K562 (cell line): ENCODE measurements around the gene WBP1. TPM values are rescaled to one million over a fixed set of nuclear protein-coding genes. Genes with fewer than 3 reads are reported as not detected.

ENCODE experiments used
- ATF2 ChIP-seq: sonication (generic); formaldehyde crosslinking; IDR thresholded peaks from 2 replicates; pipeline ENCODE4 v1.8.1; 2022; ENCODE audit warnings: missing genetic modification reagents
- BCL6 ChIP-seq: fragments of 250-450 bp; sonication (Bioruptor Pico); IDR thresholded peaks from 2 replicates; pipeline ENCODE4 v1.4.0; 2020
- COPS2 ChIP-seq: fragments of 450-650 bp; conservative IDR thresholded peaks from 2 replicates; pipeline ENCODE4 v1.6.1; 2016; ENCODE audit warnings: mild to moderate bottlenecking, moderate library complexity
- L3MBTL2 ChIP-seq: fragments of 450-650 bp; IDR thresholded peaks from 2 replicates; pipeline ENCODE4 v1.6.1; 2016; ENCODE audit warnings: mild to moderate bottlenecking, moderate library complexity
- MED1 ChIP-seq: sonication (generic); formaldehyde crosslinking; IDR thresholded peaks from 2 replicates; pipeline ENCODE4 v1.8.1; 2023; ENCODE audit warnings: missing genetic modification reagents, borderline replicate concordance
- NFE2 ChIP-seq: IDR thresholded peaks from 2 replicates; pipeline ENCODE4 v1.6.1; 2014; ENCODE audit warnings: antibody characterized with exemption, low read depth
- NR2F6 ChIP-seq: fragments of 450-650 bp; formaldehyde crosslinking; IDR thresholded peaks from 2 replicates; pipeline ENCODE4 v1.4.0; 2020; ENCODE audit warnings: mild to moderate bottlenecking
- POLR2H ChIP-seq: IDR thresholded peaks from 2 replicates; pipeline ENCODE4 v1.6.1; 2016; ENCODE audit warnings: missing genetic modification characterization, low read depth, mild to moderate bottlenecking, control low read depth, missing compliant biosample characterization, moderate library complexity
- RBM17 ChIP-seq: fragments of 200-400 bp; formaldehyde crosslinking; IDR thresholded peaks from 2 replicates; pipeline ENCODE4 v1.6.1; 2017; ENCODE audit warnings: low read depth, mild to moderate bottlenecking, low read length, borderline replicate concordance
- SLC30A9 ChIP-seq: fragments of 250-450 bp; sonication (Bioruptor Pico); IDR thresholded peaks from 2 replicates; pipeline ENCODE4 v1.8.0; 2022; ENCODE audit warnings: mild to moderate bottlenecking, moderate library complexity
- STAT5A ChIP-seq: IDR thresholded peaks from 2 replicates; pipeline ENCODE4 v1.6.1; 2012; ENCODE audit warnings: low read length, inconsistent platforms, borderline replicate concordance
- STAT5B ChIP-seq: fragments of 250-450 bp; sonication (Bioruptor Pico); IDR thresholded peaks from 2 replicates; pipeline ENCODE4 v1.8.0; 2021; ENCODE audit warnings: mild to moderate bottlenecking, inconsistent platforms
- TARDBP ChIP-seq: fragments of 450-650 bp; IDR thresholded peaks from 2 replicates; pipeline ENCODE4 v1.6.1; 2016
- TBP ChIP-seq: optimal IDR thresholded peaks from 2 replicates; pipeline ENCODE3; 2011; ENCODE audit warnings: low read depth, low read length, improper control_type of control experiment
- TFAM ChIP-seq: fragments of 250-450 bp; sonication (Bioruptor Pico); conservative IDR thresholded peaks from 2 replicates; pipeline ENCODE4 v1.5.0; 2021; ENCODE audit warnings: mild to moderate bottlenecking, moderate library complexity
- ZBTB17 ChIP-seq: fragments of 450-650 bp; formaldehyde crosslinking; IDR thresholded peaks from 2 replicates; pipeline ENCODE4 v1.4.0; 2020; ENCODE audit warnings: mild to moderate bottlenecking
- ZC3H8 ChIP-seq: fragments of 450-650 bp; IDR thresholded peaks from 2 replicates; pipeline ENCODE4 v1.6.1; 2017
- ZNF274 ChIP-seq: IDR thresholded peaks from 2 replicates; pipeline ENCODE4 v1.6.1; 2011; ENCODE audit warnings: low read depth, mild to moderate bottlenecking, low read length, moderate library complexity, borderline replicate concordance
- ZNF41 ChIP-seq: fragments of 250-450 bp; sonication (Bioruptor Pico); conservative IDR thresholded peaks from 2 replicates; pipeline ENCODE4 v1.4.0; 2020; ENCODE audit warnings: mild to moderate bottlenecking
- polyA plus RNA-seq, 8 experiments: library from polyadenylated mRNA; depleted of rRNA in 4 of 8; stranded (reverse) in 5 of 8; unstranded in 3 of 8; fragments of >200 nt; fragmentation: Nextera tagmentation in 2 of 8; fragmentation: Illumina TruSeq in 1 of 8; extraction: Ambion mirVana in 2 of 8; extraction: Trizol in 1 of 8; gene quantifications; 2 replicates each; pipeline versions ENCODE4 v1.2.1 to v1.2.3, GENCODE V29; 2011 to 2014; ENCODE audit warnings: inconsistent platforms in 1 of 8, missing spikeins in 1 of 8
- total RNA-seq, 7 experiments: library from RNA; depleted of rRNA in 6 of 7; stranded (reverse); fragments of >200 nt in 6 of 7; fragmentation: Illumina TruSeq in 2 of 7; extraction: Trizol in 2 of 7; gene quantifications; 2 replicates each; pipeline versions ENCODE4 v1.2.1 to v1.2.3, GENCODE V29; 2011 to 2021; ENCODE audit warnings: low replicate concordance in 1 of 7
- TF ChIP-seq, protein P1 (sequence below): fragments of 150-350 bp; conservative IDR thresholded peaks from 2 replicates; pipeline ENCODE4 v1.6.1; 2014; ENCODE audit warnings: low read length
- TF ChIP-seq, protein P2 (sequence below): fragments of 450-650 bp; IDR thresholded peaks from 2 replicates; pipeline ENCODE4 v1.6.1; 2018; ENCODE audit not compliant: partially characterized antibody
- TF ChIP-seq, protein P3 (sequence below): sonication (generic); formaldehyde crosslinking; IDR thresholded peaks from 2 replicates; pipeline ENCODE4 v1.8.0; 2022; ENCODE audit warnings: mild to moderate bottlenecking, missing genetic modification reagents

Gene WBP1
- total and polyA plus RNA-seq, 9 of the 15 experiments (the other 6 are each of a cell fraction or from before 2014, with no cell fraction given) = 1.9 to 27.7 (median 14.2) TPM

- TF ChIP-seq, protein P1, sequence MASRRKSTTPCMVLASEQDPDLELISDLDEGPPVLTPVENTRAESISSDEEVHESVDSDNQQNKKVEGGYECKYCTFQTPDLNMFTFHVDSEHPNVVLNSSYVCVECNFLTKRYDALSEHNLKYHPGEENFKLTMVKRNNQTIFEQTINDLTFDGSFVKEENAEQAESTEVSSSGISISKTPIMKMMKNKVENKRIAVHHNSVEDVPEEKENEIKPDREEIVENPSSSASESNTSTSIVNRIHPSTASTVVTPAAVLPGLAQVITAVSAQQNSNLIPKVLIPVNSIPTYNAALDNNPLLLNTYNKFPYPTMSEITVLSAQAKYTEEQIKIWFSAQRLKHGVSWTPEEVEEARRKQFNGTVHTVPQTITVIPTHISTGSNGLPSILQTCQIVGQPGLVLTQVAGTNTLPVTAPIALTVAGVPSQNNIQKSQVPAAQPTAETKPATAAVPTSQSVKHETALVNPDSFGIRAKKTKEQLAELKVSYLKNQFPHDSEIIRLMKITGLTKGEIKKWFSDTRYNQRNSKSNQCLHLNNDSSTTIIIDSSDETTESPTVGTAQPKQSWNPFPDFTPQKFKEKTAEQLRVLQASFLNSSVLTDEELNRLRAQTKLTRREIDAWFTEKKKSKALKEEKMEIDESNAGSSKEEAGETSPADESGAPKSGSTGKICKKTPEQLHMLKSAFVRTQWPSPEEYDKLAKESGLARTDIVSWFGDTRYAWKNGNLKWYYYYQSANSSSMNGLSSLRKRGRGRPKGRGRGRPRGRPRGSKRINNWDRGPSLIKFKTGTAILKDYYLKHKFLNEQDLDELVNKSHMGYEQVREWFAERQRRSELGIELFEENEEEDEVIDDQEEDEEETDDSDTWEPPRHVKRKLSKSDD = no peak
- no peak for TF ChIP-seq ATF2 (CRISPR knock-in tag)
- no peak for TF ChIP-seq SLC30A9
- no peak for TF ChIP-seq ZNF274
- peak; percentile 90 for TF ChIP-seq ZBTB17
- TF ChIP-seq BCL6 (CRISPR knock-in tag) = no peak; the same call in 1 of the 2 replicates
- no peak for TF ChIP-seq STAT5A
- TF ChIP-seq, protein P2, sequence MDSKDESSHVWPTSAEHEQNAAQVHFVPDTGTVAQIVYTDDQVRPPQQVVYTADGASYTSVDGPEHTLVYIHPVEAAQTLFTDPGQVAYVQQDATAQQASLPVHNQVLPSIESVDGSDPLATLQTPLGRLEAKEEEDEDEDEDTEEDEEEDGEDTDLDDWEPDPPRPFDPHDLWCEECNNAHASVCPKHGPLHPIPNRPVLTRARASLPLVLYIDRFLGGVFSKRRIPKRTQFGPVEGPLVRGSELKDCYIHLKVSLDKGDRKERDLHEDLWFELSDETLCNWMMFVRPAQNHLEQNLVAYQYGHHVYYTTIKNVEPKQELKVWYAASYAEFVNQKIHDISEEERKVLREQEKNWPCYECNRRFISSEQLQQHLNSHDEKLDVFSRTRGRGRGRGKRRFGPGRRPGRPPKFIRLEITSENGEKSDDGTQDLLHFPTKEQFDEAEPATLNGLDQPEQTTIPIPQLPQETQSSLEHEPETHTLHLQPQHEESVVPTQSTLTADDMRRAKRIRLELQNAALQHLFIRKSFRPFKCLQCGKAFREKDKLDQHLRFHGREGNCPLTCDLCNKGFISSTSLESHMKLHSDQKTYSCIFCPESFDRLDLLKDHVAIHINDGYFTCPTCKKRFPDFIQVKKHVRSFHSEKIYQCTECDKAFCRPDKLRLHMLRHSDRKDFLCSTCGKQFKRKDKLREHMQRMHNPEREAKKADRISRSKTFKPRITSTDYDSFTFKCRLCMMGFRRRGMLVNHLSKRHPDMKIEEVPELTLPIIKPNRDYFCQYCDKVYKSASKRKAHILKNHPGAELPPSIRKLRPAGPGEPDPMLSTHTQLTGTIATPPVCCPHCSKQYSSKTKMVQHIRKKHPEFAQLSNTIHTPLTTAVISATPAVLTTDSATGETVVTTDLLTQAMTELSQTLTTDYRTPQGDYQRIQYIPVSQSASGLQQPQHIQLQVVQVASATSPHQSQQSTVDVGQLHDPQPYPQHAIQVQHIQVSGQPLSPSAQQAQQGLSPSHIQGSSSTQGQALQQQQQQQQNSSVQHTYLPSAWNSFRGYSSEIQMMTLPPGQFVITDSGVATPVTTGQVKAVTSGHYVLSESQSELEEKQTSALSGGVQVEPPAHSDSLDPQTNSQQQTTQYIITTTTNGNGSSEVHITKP = peak; percentile 13
- no peak for TF ChIP-seq NFE2
- TF ChIP-seq STAT5B (CRISPR knock-in tag) = no peak
- TF ChIP-seq COPS2 = no peak
- peak; percentile 77 for TF ChIP-seq L3MBTL2
- peak; percentile 73 for TF ChIP-seq TBP
- no peak for TF ChIP-seq ZC3H8
- TF ChIP-seq, protein P3, sequence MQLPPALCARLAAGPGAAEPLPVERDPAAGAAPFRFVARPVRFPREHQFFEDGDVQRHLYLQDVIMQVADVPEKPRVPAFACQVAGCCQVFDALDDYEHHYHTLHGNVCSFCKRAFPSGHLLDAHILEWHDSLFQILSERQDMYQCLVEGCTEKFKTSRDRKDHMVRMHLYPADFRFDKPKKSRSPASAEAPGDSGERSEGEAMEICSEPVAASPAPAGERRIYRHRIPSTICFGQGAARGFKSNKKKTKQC (CRISPR knock-in tag) = peak; percentile 68; the same call in 1 of the 2 replicates
- no peak for TF ChIP-seq TARDBP
- TF ChIP-seq RBM17 = no peak
- no peak for TF ChIP-seq MED1
- TF ChIP-seq ZNF41 (CRISPR knock-in tag) = no peak
- TF ChIP-seq TFAM (CRISPR knock-in tag) = no peak
- TF ChIP-seq NR2F6 (CRISPR knock-in tag) = no peak
- TF ChIP-seq POLR2H (tag) = peak; percentile 95
Measured at GRCh38 chr2:74472086-74472944, 14.1 kb downstream of the WBP1 start, which contains the start of gene MRPL53 (continued).
